Measurements from ENCODE around the gene STXBP4.

STXBP4 gene

DNA sequence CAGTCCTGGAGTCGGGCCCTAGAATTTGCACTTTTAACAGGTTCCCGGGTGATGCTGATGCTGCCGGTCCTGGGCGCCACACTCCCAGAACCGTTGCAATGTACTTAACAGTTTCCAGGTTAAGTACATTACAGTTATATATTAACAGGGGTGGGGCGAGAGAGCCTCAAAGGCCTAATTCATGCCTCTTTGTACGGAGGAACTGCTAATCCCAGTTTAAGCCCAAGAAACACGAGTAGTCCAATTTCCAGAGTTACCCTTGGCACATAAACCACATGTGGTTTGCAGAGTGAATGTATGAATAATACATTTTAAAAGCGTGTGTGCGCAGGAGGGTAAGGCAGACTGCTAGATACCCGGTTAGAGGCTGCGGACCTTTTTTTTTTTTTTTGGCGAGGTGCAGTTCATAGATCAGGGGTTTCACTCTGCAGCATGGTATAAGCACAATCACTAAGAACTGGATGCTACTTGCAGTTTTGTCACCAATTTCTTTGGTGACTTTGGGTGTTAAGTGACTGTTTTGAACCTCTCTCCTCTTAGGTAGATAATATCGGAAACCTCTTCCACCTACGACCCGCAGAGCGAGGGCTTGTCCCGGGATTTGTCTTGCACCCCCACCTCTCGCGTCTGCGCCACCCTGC lies 824 bp upstream of the STXBP4 start:
- peak; percentile 49 for TF ChIP-seq CTCF (IDR thresholded peaks at IDR 0.05; ENCODE audit: borderline replicate concordance, control extremely low read depth, extremely low read depth, insufficient read depth, missing control alignments)
- in situ Hi-C loops (cut with MboI; ENCODE audit: low sequenced_read_pairs, unreplicated experiment): no loop called here
- DNase-seq (ENCODE audit: low spot score): peak; percentile 47

DNA sequence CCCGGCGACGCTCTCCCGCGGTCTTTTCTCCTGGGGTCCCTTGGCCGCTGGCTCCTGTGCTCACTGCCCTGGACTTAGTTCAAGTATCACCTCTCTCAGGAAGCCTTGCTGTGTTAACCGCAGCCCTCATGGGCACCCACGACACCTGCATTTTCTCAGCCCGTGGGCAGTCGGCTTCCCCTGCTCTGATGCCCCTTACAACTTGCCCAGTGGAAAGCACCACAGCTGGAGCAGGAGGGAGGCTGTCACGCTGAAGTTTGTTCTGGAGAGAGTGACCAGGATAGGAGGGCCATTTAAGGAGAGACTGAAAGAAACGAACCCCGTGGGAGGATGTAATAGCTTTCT lies 395 bp downstream of the STXBP4 start:
- TF ChIP-seq CTCF (IDR thresholded peaks at IDR 0.05; ENCODE audit: borderline replicate concordance, control extremely low read depth, extremely low read depth, insufficient read depth, missing control alignments): no peak
- in situ Hi-C loops (cut with MboI; ENCODE audit: low sequenced_read_pairs, unreplicated experiment): no loop called here
- DNase-seq (ENCODE audit: low spot score): peak; percentile 32

DNA sequence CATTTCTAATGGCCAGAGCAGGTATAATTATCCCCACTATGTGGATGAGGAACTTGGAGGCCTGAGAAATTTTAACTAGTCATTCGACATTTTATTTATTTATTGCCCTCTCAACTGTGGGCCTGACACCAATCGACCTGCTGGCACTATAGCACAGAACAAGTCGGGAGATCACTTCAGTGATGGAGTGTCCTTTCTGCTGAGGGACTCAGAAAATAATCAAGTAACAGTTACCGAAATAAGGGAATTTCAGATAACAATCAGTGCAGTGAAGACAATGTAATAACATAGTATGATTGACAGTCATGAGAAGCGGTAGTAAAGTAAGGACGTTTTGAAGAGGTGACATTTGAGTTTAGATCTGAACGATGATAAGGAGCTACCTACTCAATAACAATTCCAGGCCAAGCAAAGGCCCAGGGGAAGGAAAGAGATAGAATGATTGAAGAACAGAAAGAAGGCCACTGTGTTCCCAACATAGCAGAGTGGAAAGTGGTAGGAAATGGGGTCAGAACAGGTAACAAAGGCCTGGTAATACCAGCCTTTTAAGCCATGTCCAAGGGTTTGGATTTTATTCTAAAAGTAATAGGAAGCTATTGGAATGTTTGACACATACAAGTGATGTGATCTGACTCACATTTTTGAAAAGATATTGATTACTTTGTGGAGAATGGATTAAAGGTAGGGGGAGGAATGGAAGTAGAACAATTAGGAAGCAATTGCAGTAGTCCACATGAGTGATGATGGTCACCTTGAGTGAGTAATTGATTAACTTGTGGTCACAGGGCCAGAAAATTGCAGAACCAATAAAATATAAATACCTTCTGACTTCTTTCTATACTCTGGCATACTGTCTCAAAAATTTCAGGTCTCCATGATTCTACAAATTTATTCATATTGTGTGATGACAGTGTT lies 1.4 kb downstream of the STXBP4 start:
- DNase-seq (ENCODE audit: low spot score): no peak
- no peak for TF ChIP-seq CTCF (IDR thresholded peaks at IDR 0.05; ENCODE audit: borderline replicate concordance, control extremely low read depth, extremely low read depth, insufficient read depth, missing control alignments)
- in situ Hi-C loops (cut with MboI; ENCODE audit: low sequenced_read_pairs, unreplicated experiment): no loop called here

- in situ Hi-C loops (cut with MboI; ENCODE audit: low sequenced_read_pairs, unreplicated experiment): no loop called here
- TF ChIP-seq CTCF (IDR thresholded peaks at IDR 0.05; ENCODE audit: borderline replicate concordance, control extremely low read depth, extremely low read depth, insufficient read depth, missing control alignments): no peak
These were observed 2.6 kb downstream of the STXBP4 start for GRCh38 chr17:54971147-54971546.

GRCh38 chr17:54971901-54972300 lies 3.3 kb downstream of the STXBP4 start:
- in situ Hi-C loops (cut with MboI; ENCODE audit: low sequenced_read_pairs, unreplicated experiment): no loop called here
- no peak for DNase-seq (ENCODE audit: low spot score)
- TF ChIP-seq CTCF (IDR thresholded peaks at IDR 0.05; ENCODE audit: borderline replicate concordance, control extremely low read depth, extremely low read depth, insufficient read depth, missing control alignments): no peak

More at GRCh38 chr17:54971147-54971546, 2.6 kb downstream of the STXBP4 start:
- no peak for DNase-seq (ENCODE audit: low spot score)

- in situ Hi-C loops (cut with MboI; ENCODE audit: low sequenced_read_pairs, unreplicated experiment): no loop called here
- no peak for DNase-seq (ENCODE audit: low spot score)
- no peak for TF ChIP-seq CTCF (IDR thresholded peaks at IDR 0.05; ENCODE audit: borderline replicate concordance, control extremely low read depth, extremely low read depth, insufficient read depth, missing control alignments)
These were observed 4.0 kb downstream of the STXBP4 start for GRCh38 chr17:54972406-54973138.
